Testis (tissue), 3 donors: Measurements from ENCODE around the gene ZNF493. TPM values are rescaled to one million over a fixed set of nuclear protein-coding genes. Genes with fewer than 3 reads are reported as not detected.

Experiments
- DNase-seq: peaks from one replicate; pipeline ENCODE4 v3.0.0-alpha.2; 2019
- H3K27ac ChIP-seq, 2 donors: fragments of 200-600 bp; sonication (generic); one replicate each; pipeline ENCODE4 v1.5.1; 2019
- H3K27me3 ChIP-seq: fragments of 200-600 bp; sonication (generic); one replicate; pipeline ENCODE4 v1.5.1; 2019
- H3K36me3 ChIP-seq: fragments of 200-600 bp; sonication (generic); one replicate; pipeline ENCODE4 v1.5.1; 2017; ENCODE audit warnings: low read depth; ENCODE audit errors: missing control alignments
- H3K4me1 ChIP-seq: fragments of 200-600 bp; sonication (generic); one replicate; pipeline ENCODE4 v1.5.1; 2019
- H3K4me3 ChIP-seq, 2 donors: fragments of 200-600 bp; sonication (generic); one replicate each; pipeline ENCODE4 v1.5.1; 2017 to 2019
- H3K9me3 ChIP-seq: fragments of 200-600 bp; sonication (generic); one replicate; pipeline ENCODE4 v1.5.1; 2017
- CTCF ChIP-seq, 3 experiments: fragments of 450-650 bp in 2 of 3; fragments of 200-600 bp in 1 of 3; sonication (generic) in 1 of 3; IDR thresholded peaks; one replicate each; pipeline ENCODE4 v1.5.1; 2016 to 2019; ENCODE audit warnings: antibody characterized with exemption in 3 of 3, mild to moderate bottlenecking in 2 of 3, moderate library complexity in 1 of 3
- POLR2A ChIP-seq: fragments of 450-650 bp; IDR thresholded peaks from one replicate; pipeline ENCODE4 v1.6.1; 2017; ENCODE audit warnings: antibody characterized with exemption, mild to moderate bottlenecking, moderate library complexity
- WGBS, 2 donors: methylation state at CpG; one replicate each; pipeline ENCODE4 v1.1.5; 2018; 5-methylcytosine and 5-hydroxymethylcytosine counted together
- intact Hi-C: fragments of 100-400 bp; cut with DNase I; formaldehyde crosslinking; loops from one replicate; pipeline ENCODE4 v1.15.1; 2023; ENCODE audit warnings: low total_unique reads
- polyA plus RNA-seq: library from polyadenylated mRNA; stranded (reverse); fragments of 350-450 nt; fragmentation: Illumina TruSeq; extraction: RNeasy Lipid Tissue Mini Kit (QIAGEN cat#74804); gene quantifications from one replicate; pipeline ENCODE4 v1.2.3, GENCODE V29; 2014; ENCODE audit warnings: low read depth, low replicate concordance; ENCODE audit not compliant: insufficient read depth
- total RNA-seq, 2 donors: library from RNA; depleted of rRNA; stranded (reverse); fragments of >200 nt; gene quantifications; one replicate each; pipeline ENCODE4 v1.2.3, GENCODE V29; 2016

Gene ZNF493
- total and polyA plus RNA-seq, 3 donors from 2014 or later: 6.4 to 44.2 (median 40.3) TPM

GRCh38 chr19:21468791-21469190 lies 71.9 kb downstream of the ZNF493 start:
- TF ChIP-seq POLR2A (no peak), CTCF (IDR thresholded peaks at IDR 0.05) (no peak)
- Histone ChIP-seq H3K27ac (no peak overlapping the region), H3K27me3 (no peaks in the 10 kb centered on the region), H3K9me3 (no peaks in the 10 kb centered on the region), H3K36me3 (no peaks in the 10 kb centered on the region), H3K4me1 (no peaks in the 10 kb centered on the region), H3K4me3 (no peak overlapping the region)
- DNase-seq: no peak
- intact Hi-C loops: no loop called here
- 82 to 89% methylated on average over 5 of the region's 5 CpGs for WGBS, 2 donors

DNA sequence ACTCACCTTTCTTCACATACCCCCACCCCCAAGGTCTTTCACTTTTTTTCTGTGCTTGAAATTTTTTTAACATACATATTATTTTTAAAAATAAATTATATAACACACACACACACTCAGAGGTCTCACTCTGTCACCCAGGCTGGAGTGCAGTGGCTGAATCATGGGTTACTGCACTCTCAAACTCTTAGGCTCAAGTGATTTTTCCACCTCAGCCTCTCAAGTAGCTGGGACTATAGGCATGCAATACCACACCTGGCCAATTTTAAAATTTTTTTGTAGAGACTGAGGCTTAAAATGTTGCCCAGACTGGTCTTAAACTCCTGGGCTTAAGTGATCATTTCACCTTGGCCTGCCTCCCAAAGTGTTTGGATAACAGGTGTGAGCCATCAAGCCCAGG lies 75.6 kb downstream of the ZNF493 start:
- Histone ChIP-seq H3K4me3 (no peak overlapping the region), H3K27ac (no peak overlapping the region), H3K36me3 (no peaks in the 10 kb centered on the region), H3K9me3 (no peaks in the 10 kb centered on the region), H3K4me1 (no peaks in the 10 kb centered on the region), H3K27me3 (no peaks in the 10 kb centered on the region)
- intact Hi-C loops: no loop called here
- TF ChIP-seq POLR2A: no peak
- no peak for TF ChIP-seq CTCF (IDR thresholded peaks at IDR 0.05)
- no peak for DNase-seq

- WGBS, 2 donors: 0 to 4% methylated on average over 22 to 25 of the region's 37 CpGs
- Histone ChIP-seq H3K4me3 (peak overlapping the region; percentile 58 to 70), H3K9me3 (no peaks in the 10 kb centered on the region), H3K4me1 (no peaks in the 10 kb centered on the region), H3K27me3 (no peaks in the 10 kb centered on the region), H3K27ac (no peak overlapping the region), H3K36me3 (no peaks in the 10 kb centered on the region)
- no peak for TF ChIP-seq CTCF (IDR thresholded peaks at IDR 0.05)
- TF ChIP-seq POLR2A: no peak
- intact Hi-C loops: no loop called here
- peak; percentile 94 for DNase-seq
Observed at GRCh38 chr19:21474671-21475181, 77.8 kb downstream of the ZNF493 start.

Other genes starting within 250 kb of the ZNF493 start
- gene ZNF708, start 67.7 kb upstream of the ZNF493 start, total RNA-seq: 10 to 100 TPM; 17.2 to 21.2 TPM
- 2.1 TPM for gene ZNF708, start 67.7 kb upstream of the ZNF493 start, polyA plus RNA-seq
- gene ZNF738, start 38.1 kb upstream of the ZNF493 start, total RNA-seq: 10 to 100 TPM; 18.8 to 23.5 TPM
- 13.1 TPM for gene ZNF738, start 38.1 kb upstream of the ZNF493 start, polyA plus RNA-seq
- gene ZNF429, start 108.5 kb downstream of the ZNF493 start, total RNA-seq: 10 to 100 TPM; 32.3 to 40.9 TPM
- gene ZNF429, start 108.5 kb downstream of the ZNF493 start, polyA plus RNA-seq: 10.1 TPM